Hematopoietic multipotent progenitor cell (in vitro differentiated cells): ENCODE measurements around the gene POLR1A. TPM values are rescaled to one million over a fixed set of nuclear protein-coding genes. Genes with fewer than 3 reads are reported as not detected.

Source experiments
- DNase-seq, 3 donors: peaks; one replicate each; pipeline ENCODE4 v3.0.0-alpha.2; 2011 to 2015; ENCODE audit warnings: low read depth in 2 of 3, low spot score in 2 of 3
- total RNA-seq: library from RNA; depleted of rRNA; stranded (reverse); fragments of >200 nt; gene quantifications from one replicate; pipeline ENCODE4 v1.2.3, GENCODE V29; 2012

POLR1A gene
- total RNA-seq, 1 donor = 19.1 TPM

DNA sequence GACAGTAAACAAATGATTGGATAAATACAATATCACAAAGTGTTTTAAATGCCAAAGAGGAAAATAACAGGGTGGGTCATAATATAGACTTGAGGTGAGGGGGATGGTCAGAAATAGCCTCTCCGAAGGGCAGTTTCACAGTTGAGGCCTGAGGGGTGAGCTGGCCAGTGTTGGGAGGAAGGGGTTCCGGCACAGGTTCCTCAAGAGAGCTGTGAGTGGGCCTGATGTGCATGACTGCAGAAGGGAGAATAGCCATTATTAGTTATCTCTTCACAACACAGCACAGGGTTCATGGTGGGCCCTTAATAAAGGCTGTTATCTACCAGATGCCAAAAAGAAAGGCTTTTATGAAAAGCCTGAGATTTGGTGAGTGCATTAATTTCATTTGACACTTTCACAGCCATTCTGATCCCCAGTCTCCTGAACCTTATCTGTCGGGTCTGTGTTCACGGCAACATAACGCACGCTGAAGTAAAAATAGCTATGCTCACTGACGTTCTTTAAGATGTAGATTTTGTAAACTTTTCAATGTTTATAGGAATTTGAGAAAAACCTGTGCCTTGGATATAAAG, 39.6 kb downstream of the POLR1A start:
- no peak for DNase-seq

GRCh38 chr2:86065512-86065911, 40.2 kb downstream of the POLR1A start:
- DNase-seq = no peak

DNA sequence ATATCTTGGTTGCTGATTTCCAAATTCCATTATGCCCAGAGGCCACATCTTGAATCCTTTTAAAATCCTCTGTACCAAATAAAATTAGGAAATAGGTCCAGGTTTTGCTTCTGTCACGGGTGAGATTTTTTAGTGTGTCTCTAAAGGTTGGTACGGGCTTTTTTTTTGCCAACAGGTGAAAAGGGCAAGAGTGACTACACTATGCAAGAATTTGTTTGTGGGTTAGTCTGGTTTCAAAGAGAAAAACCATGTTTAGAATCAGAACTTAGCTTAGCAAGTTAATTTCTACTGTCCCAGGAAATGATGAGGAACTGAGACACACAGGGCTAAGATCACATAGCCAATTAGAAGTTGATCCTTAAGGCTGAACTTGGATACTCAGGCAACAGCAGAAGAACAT, 41.7 kb downstream of the POLR1A start:
- no peak for DNase-seq

- no peak for DNase-seq
Measured at GRCh38 chr2:86062043-86062442, 43.6 kb downstream of the POLR1A start.

DNA sequence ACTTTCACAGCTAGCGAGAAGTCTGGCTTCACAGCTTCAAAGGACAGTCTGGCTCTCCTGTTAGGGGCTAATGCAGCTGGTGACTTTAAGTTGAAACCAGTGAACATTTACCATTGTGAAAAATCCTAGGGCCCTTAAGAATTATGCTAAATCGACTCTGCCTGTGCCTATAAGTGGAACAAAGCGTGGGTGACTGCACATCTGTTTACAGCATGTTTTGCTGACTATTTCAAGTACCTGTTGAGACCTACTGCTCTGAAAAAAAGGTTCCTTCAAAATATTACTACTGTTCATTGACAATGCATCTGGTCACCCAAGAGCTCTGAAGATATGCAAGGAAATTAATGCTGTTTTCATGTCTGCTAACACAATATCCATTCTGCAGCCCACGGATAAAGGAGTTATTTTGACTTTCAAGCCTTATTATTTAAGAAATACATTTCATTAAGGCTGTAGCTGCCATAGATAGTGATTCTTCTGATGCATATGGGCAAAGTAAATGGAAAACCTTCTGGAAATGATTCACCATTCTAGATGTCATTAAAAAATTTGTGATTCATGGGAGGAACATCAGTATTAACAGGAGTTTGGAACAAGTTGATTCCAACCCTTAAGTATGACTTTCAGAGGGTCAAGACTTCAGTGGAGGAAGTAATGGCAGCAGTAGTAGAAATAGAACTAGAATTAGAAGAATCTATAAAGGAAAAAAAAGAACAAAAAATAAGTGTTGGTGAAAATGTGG, 48.9 kb downstream of the POLR1A start:
- DNase-seq = no peak

DNA sequence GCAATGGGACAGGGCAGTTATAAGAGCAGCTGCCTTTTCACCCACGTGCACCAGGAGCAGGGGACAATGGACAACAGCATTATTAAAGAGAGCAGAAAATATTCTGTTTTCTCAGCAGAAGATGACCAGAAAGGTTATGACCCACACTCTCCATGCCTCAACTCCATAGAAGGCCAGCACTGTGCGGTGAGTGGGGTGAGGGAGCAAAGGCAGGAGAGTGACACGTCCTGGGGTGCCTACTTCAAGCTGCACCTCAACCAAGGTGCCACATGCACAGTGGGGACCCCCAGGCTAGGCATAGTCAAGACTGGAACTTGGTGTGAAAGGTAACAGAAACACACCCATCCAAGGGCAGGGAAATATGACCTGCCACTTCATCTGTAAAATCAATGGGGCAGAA, 50.4 kb downstream of the POLR1A start:
- DNase-seq = no peak

DNA sequence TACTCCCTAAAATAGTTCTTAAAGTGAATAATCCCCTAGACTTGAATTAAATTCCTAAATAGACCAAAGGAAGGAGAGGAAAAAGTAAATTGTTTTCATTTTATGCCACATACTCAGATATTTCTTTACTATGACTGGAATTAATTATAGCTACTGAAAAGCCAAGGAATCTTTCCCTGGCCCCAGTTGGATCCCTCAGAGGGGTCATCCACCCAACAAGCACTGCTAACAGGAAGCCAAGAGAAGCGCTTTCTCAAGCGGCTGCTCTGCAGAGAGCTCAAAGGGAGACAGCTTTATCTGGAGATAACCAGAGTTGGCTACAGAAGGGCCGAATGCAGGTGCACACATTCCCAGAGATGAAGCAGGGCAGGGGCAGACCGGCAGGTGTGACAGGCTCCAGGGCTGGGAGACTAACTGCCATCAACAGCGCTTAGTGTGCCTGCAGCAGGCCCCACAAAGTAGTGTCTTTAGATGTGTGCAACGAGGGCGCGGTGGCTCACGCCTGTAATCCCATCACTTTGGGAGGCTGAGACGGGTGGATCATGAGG, 51.1 kb downstream of the POLR1A start:
- DNase-seq = no peak

DNA sequence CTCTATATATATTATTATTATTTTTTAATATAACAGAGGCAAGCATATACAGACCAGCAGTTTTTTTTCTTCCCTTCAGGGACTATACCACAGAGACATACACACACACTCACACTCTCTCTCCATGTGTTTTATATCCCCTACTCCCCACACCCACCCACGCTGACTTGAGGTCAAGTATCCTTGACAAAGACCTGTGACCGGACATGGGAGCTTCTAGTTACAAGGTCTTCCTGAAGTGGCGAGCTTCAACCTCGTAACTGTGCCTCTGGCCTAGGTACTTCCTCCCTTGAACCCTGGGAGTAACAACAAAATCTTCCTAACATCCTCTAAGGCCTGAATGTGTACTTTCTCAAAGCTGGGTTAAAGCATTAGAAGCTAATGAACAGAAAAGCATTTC, 52.5 kb downstream of the POLR1A start:
- no peak for DNase-seq

GRCh38 chr2:86052676-86053075, 53.0 kb downstream of the POLR1A start:
- no peak for DNase-seq

DNA sequence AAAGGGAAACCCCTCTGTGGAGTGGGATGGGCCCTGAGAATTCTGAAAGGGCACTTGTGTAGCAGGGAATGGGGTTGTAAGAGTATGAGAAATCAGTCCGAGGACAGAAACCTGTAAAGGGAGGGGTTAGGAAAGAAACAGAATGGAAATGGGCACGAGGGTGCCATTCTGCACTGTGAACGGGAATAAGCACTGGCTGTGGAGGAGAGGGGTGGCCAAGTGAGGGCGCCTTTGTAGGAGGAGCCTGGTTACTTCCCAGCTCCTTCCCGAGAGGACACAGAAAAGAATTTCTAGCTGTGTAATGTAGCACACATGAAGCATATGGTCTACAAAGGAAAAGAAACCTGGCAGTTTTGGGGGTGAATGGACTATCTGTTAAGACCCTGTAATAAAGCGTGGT, 53.4 kb downstream of the POLR1A start:
- DNase-seq = no peak

GRCh38 chr2:86050301-86050700, 55.4 kb downstream of the POLR1A start:
- no peak for DNase-seq

- DNase-seq = no peak
Measured at GRCh38 chr2:86049529-86049928, 56.2 kb downstream of the POLR1A start.

GRCh38 chr2:86048888-86049287, 56.8 kb downstream of the POLR1A start:
- no peak for DNase-seq

GRCh38 chr2:86048383-86048701, 57.3 kb downstream of the POLR1A start:
- DNase-seq = no peak

GRCh38 chr2:86047575-86048382, 57.9 kb downstream of the POLR1A start:
- no peak for DNase-seq

GRCh38 chr2:86045541-86045940, 60.1 kb downstream of the POLR1A start:
- no peak for DNase-seq

- DNase-seq = no peak
Measured at GRCh38 chr2:86044614-86045013, 61.1 kb downstream of the POLR1A start.

DNA sequence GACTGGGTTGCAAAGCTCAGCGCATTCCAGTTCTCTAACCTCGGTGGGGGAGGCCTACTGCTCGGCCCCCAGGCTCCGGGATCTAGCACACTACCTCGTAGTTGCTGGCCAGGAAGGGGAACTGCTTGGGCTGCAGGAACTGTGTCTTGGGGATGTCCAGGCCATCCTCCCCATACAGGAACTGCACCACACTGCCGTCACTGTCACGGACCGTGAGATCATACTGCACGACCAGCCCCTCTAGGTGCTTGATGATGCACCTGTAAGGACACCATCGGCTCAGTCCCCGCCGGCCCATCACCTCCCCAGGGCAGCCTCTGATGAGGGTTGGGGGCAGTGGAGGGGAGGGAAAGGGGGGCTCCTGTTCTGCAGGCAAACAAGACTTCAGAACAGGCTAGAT, 61.6 kb downstream of the POLR1A start:
- no peak for DNase-seq

DNA sequence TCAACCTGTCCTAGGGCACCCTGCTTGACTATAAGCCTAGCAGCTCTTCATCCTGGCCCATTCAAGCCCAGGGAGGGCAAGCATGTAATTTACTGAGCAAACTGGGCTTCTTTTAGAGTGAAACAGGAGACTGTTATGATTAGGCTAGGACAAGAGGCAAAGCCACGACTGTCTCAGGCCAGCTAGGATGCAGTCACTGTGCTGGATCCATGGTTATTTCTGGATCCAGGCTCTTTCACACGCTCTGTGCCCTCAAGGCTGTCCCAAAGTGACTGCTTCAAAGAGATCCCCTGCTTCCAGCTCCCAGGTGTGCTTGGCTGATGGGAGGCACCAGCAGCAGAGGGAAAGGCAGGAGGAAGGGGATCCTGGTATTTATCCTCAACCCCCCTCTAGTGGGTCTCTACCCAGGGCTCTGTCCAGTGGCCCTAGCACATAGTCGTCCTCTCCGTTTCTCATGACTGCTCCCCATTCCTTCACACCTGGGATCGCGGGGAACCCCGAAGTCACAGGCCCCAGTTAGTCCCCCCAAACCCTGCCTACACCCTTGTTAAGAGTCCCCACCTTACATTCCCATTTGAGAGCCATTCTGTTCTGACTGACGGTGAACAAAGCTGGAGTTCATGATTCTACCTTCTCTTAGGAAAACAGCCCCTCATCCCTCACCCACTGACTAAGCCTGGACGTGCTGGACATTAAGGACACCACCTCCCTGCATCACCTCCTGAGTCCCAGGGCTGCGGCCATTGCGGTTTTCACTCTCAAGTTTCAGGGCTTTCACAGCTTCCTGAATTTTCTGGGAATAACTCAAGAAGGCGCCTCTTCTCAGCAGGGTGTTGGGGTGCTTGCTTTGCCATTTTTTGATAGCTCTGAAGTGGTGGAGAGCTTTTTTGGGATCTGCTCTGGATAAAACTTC, 63.2 kb downstream of the POLR1A start:
- DNase-seq = no peak

GRCh38 chr2:86039963-86040655, 65.6 kb downstream of the POLR1A start:
- no peak for DNase-seq
